ENCODE data around the gene TMEM178B. TPM values are rescaled to one million over a fixed set of nuclear protein-coding genes. Genes with fewer than 3 reads are reported as not detected.
"Not testable (repeated sequence)": the region's sequence is repeated elsewhere in the genome, so short reads cannot be mapped to it uniquely, and the experiment has no call there.

TMEM178B gene
- total RNA-seq, 1 donor, result 0.09 TPM

- no peak for TF ChIP-seq CTCF (IDR thresholded peaks at IDR 0.05; ENCODE audit: insufficient read depth, low read length)
- H3K4me3 ChIP-seq (ENCODE audit: low read depth, low read length), result no peak overlapping the region
- DNase-seq (ENCODE audit: low read depth), result no peak
Observed at GRCh38 chr7:141102436-141102835, 28.6 kb downstream of the TMEM178B start.

- DNase-seq (ENCODE audit: low read depth), result no peak
- H3K4me3 ChIP-seq (ENCODE audit: low read depth, low read length), result no peak overlapping the region
- no peak for TF ChIP-seq CTCF (IDR thresholded peaks at IDR 0.05; ENCODE audit: insufficient read depth, low read length)
Observed at GRCh38 chr7:141103847-141104429, 30.1 kb downstream of the TMEM178B start.

GRCh38 chr7:141113131-141113530 is 39.3 kb downstream of the TMEM178B start:
- TF ChIP-seq CTCF (IDR thresholded peaks at IDR 0.05; ENCODE audit: insufficient read depth, low read length), result no peak
- no peak for DNase-seq (ENCODE audit: low read depth)
- H3K4me3 ChIP-seq (ENCODE audit: low read depth, low read length), result no peak overlapping the region

GRCh38 chr7:141114029-141114664 is 40.3 kb downstream of the TMEM178B start:
- TF ChIP-seq CTCF (IDR thresholded peaks at IDR 0.05; ENCODE audit: insufficient read depth, low read length), result no peak
- DNase-seq (ENCODE audit: low read depth), result no peak
- no peak overlapping the region for H3K4me3 ChIP-seq (ENCODE audit: low read depth, low read length)

- no peak overlapping the region for H3K4me3 ChIP-seq (ENCODE audit: low read depth, low read length)
- TF ChIP-seq CTCF (IDR thresholded peaks at IDR 0.05; ENCODE audit: insufficient read depth, low read length), result no peak
- no peak for DNase-seq (ENCODE audit: low read depth)
Observed at GRCh38 chr7:141115965-141116364, 42.1 kb downstream of the TMEM178B start.

- not testable (repeated sequence) for H3K4me3 ChIP-seq (ENCODE audit: low read depth, low read length); DNase-seq (ENCODE audit: low read depth)
Observed at GRCh38 chr7:141116661-141117060, 42.8 kb downstream of the TMEM178B start.

- TF ChIP-seq CTCF (IDR thresholded peaks at IDR 0.05; ENCODE audit: insufficient read depth, low read length), result no peak
- no peak overlapping the region for H3K4me3 ChIP-seq (ENCODE audit: low read depth, low read length)
Observed at GRCh38 chr7:141118767-141119166, 44.9 kb downstream of the TMEM178B start.

More at GRCh38 chr7:141118767-141119166, 44.9 kb downstream of the TMEM178B start:
- DNase-seq (ENCODE audit: low read depth), result no peak

Measured in fibroblast of the aortic adventitia (primary cell).